Dedifferentiated amniotic fluid mesenchymal stem cell (primary cell): Measurements from ENCODE around the gene TRIM65.
"Not testable (repeated sequence)": the region's sequence is repeated elsewhere in the genome, so short reads cannot be mapped to it uniquely, and the experiment has no call there.

Experiments
- DNase-seq: peaks from one replicate; pipeline ENCODE4 v3.0.0-alpha.2; 2016; ENCODE audit errors: extremely low spot score

Gene TRIM65

DNA sequence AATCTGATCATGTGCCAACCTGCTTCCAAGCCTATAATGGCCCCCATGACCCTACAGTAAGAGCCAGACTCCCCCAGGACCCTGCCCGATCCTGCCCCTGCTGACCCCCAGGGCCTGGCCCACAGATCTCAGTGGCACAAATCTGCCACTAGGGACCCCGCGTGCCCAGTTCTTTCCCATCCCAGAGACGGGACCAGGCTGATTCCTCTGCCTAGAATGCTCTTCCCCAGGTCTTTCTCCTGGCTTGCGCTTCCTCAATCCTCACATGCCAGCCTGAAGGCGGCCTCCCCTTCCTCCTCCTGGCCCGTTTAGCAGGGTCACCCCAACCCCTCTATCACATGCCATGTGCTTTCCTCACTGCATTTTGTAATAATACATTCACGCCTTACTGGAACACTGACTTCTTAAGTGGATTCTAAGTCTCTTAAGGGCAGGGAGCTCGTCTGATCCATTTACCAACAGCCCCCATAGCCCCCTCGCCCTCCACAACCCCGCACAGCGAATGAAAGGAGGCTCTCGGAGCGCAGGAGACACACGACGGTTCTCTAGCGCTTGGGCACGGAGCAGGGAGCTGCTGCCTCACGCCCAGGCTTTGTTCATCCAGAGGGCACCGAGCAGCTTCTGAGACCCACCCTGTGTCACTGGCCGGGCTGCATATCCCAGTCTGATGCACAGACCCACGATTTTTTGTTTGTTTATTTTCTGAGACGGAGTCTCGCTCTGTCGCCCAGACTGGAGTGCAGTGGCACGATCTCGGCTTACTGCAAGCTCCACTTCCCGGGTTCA is 1.2 kb downstream of the TRIM65 start:
- no peak for DNase-seq

DNA sequence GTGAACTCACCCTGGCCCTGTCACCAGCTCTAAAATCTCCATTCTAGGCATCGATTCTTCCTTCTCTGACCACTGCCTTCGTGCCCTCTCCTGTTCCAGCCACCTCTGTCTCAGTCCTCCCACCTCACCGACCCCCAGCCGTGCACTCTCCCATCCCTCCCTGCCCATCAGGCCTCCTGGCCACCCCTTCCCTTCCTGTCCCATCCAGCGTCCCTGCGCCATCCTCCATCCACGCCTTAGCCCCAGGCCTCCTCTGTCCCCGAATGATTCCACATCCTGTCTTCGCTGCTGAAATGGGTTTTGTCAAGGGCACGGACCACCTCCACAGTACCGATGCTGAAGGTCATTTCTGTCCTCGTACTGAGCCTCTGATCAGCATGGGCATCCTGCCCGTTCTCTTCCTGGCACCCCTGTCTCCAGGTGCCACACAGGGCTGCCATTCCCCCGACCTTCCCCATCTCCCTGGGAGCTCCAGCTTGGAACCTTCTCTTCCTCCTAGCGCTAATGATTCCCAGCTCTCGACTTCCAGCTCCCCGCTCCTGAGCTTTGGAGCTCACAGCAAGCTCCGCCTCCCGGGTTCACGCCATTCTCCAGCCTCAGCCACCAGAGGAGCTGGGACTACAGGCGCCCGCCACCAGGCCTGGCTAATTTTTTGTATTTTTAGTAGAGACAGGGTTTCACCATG is 2.6 kb downstream of the TRIM65 start:
- no peak for DNase-seq

DNA sequence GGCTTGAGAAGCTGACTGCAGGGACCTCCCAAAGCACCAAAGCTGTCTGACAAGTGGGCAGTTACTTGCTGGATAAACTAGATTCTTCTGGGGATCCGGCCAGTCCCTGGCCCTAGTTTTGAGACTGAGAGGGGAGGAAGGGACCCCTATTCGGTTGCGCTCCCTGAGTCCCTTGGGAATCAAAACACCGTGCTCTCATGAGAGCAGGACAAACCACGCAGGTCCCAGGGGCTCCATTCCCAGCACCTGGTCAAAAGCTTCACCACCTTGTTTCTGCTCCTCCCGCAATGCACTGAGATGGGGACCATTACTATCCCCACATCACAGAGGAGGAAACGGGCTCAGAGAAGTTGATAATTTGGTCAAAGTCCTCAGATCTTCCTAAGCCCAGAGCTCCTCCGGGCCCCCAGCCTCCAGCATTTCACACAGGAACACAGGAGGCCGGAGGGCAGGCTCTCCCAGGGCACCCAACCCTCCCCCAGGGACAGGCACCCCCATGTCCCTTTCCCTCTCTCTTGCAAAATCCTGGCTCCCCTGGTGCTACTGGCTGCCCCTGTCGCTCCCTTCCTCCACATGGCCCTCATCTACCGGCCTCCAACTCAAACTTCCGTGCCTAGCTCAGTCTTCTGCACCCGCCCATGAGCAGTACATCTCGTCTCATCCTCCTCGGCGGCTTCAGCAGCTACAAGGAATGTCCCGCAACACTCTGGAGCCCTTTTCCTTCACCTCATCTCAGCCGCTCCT is 3.3 kb downstream of the TRIM65 start:
- no peak for DNase-seq

DNA sequence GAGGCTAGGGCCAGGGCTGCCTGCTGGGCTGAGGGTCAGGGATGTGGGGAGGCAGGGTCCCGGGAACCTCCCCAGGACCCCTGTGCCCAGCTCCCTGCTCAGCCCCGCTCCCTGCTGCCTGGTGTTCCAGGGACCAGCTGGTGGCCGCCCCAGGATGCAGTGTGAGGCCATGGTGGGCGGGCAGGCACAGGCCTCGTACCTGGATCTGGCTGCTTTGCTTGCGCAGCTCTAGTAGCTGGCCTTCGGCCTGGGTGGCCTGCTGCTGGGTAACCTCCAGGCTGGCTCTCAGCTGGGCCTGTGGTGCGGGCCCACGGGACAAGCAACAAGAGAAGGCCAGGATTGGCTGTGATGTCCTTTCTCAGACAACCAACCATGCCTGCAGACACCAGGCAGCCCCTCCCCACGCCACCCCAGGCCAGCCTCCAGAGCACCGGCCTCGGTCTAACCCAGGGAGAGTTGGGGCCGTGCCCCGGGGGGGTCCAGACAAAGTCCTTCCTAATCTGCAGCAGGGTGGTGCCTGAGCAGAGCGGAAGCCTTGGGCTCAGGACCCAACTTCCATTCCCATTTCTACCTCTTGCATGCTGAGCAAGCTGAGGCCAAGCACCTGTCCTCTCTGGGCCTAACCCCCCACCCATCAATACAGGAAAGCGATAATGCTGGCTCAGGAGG is 4.1 kb downstream of the TRIM65 start:
- DNase-seq = no peak

DNA sequence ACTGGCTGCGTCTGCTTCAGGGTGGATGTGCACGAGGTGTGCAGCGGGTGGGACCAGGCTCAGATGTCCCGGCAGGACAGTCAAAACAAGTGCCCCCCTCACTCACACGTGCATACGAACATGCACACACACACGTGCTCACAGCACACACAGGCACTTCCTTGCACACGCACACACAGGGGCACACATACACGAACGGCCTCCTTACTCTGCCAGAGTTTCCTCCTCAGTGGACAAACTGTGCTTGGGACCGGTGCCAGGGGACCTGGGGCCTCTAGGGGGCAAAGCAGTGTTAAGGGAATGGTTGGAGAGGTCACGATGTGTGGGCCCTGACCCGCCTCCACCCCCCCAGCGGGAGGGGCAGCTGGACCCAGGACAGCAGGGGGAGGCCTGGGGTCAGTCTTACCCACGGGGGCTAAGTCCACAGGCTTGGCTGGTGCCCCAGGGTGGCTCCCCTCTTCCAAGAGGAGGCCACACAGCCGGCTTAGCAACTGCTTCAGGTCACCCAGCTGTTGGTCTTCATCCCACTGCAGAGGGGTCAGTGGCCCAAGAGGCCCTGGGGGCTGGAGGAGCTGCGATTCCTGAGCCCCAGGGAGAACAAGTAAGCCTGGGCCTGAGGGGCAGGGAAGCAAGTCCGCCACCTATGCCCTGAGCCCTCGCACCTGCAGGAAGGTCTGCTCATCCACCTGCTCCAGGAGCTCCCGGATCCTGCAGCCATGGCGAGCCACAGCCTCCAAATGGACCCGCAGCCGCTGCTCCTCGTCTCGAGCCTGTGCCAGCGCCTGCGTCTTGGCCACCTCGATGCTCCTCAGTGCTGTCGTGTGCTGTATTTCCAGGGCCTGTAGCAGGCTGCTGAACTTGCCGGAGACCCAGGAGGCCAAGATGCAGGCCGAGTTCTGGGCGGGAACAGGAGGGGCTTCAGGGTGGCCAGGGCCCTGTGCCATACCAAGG is 4.9 kb downstream of the TRIM65 start:
- DNase-seq = no peak

DNA sequence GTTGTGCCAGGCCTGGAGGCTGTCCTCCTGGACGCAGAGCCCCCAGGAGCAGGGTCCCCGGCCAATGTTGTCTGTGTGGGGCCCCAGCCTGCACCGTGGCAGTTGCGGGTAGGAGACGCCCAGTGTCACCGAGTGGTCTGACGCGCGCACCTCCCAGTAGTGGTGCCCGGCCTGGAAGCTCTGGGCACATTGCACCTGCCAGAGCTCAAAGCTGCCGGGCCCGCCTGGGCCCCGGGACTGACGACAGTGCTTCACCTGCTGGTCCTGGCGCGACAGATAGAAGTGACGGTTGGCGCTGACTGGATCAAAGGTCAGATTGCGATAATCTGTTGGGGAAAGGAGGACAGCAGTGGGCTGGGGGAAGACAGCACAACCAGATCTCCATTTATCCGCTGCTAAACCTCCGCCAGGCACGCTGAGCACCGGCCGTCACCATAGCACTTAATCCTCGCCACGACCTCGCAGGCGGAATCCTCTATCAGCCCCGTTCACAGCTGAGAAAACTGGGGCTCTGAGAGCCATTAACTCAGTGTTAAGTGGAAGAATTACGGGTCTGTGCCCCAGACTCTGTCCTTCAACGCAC is 5.6 kb downstream of the TRIM65 start:
- DNase-seq = no peak

DNA sequence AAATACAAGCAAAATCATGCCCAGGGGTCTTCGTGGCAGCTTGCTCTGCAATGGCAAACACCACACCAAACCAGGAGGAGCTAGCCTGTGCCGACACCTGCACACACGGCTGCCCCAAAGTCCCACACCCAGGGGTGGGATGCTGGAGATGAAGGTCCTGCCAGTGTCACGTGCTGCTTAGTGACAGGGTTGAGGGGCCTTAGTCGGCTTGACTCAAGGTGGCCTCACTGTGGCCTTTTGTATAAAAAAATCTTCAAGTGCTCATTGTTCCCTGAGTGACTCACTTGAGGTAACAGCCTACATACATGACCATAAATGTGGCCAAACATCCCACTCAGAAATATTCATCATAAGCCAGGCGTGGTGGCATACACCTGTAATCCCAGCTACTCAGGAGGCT is 7.3 kb downstream of the TRIM65 start:
- DNase-seq = no peak

DNA sequence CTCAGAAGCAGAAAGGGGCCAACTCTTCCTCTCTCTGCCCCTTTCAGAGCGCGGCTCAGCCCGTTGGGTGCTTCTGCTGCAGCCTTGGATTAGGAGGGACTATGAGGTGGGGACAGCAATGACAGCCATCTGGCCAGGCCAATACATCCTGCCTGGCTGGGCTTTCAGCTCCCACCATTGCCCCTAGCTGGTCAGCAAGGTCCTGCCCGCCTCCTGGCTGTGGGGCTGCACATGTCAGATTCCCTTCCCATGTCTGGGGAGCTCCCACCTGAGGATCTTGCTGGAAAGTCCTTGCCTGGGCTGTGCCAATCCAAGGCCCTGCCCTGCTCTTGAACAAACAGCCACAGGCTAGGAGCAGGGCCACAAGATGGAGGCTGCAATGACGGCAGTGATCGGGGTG is 8.3 kb downstream of the TRIM65 start:
- no peak for DNase-seq

DNA sequence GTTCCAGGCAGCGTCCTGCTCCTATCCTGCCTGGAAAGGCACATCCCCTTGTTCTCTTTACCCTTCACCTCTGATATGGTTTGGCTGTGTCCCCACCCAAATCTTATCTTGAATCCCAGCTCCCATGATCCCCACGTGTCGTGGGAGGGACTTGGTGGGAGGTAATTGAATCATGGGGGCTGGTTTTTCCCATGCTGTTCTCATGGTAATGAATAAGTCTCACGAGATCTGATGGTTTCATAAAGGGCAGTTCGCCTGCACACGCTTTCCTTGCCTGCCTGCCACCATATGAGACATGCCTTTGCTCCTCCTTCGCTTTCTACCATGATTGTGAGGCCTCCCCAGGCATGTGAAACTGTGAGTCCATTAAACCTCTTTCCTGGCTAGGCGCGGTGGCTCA is 10.9 kb downstream of the TRIM65 start:
- DNase-seq = not testable (repeated sequence)

DNA sequence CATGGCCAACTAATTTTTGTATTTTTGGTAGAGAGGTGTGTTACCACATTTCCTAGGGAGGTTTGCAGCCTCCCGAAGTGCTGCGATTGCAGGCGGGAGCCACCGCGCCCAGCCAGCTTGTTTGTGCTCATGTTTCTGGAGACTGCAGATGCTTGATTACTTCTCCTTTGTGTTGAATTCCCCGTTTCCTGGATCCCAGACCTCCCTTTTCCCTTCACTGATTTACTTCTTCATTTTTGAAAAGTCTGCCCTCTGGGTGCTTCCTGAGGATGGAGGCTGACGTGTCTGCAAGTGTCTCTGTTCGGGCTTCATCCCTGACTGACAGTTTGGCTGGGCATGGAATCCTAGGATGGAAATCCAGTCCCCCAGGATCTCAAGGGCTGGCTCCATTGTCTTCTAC is 11.3 kb downstream of the TRIM65 start:
- DNase-seq = no peak

DNA sequence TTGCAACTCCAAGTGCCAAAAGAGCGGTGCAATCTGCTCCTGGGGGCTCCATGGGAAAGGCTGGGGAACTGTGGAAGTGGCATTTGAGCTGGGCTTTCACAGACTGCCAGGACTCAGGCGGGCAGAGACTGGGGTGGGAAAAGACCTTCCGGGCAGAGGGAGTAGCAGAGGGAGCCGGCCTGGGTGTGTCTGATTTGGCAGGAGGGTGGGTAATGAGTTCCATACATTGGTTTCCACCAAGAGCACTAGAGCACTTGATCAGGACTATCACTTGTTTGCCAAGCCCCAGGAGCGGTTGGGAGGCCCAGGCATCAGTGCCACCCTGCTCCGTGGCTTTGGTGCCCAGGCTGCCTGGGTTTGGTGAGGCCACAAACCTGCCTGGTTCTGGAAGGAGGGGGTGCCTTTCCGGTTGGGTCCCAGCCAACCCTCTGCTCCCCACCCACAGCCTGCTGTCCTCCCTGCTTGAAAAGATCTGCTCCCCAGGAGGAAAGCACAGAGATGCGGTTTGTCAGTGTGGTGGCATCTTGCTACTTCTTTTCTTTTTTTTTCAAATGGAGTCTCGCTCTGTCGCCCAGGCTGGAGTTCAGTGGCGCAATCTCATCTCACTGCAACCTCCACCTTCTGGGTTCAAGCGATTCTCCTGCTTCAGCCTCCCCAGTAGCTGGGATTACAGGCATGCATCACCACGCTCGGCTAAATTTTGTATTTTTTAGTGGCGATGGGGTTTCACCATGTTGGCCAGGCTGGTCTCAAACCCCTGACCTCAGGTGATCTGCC is 14.9 kb downstream of the TRIM65 start:
- no peak for DNase-seq

DNA sequence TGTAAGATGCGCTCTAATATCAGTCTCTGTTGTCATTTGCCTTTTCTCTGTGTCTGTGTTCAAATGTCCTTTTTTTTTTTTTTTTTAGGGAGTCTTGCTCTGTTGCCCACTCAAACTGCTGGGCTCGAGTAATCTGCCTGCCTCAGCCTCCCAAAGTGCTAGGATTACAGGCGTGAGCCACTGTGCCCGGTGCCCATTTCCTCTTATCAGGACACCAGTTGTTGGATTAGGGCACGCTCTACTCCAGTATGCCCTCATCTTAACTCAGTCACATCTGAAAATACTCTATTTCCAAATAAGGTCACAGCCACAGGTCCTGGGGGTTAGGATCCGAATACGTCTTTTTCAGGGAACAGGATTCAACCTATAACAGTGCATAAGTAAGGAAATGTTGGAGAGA is 16.5 kb downstream of the TRIM65 start:
- no peak for DNase-seq

DNA sequence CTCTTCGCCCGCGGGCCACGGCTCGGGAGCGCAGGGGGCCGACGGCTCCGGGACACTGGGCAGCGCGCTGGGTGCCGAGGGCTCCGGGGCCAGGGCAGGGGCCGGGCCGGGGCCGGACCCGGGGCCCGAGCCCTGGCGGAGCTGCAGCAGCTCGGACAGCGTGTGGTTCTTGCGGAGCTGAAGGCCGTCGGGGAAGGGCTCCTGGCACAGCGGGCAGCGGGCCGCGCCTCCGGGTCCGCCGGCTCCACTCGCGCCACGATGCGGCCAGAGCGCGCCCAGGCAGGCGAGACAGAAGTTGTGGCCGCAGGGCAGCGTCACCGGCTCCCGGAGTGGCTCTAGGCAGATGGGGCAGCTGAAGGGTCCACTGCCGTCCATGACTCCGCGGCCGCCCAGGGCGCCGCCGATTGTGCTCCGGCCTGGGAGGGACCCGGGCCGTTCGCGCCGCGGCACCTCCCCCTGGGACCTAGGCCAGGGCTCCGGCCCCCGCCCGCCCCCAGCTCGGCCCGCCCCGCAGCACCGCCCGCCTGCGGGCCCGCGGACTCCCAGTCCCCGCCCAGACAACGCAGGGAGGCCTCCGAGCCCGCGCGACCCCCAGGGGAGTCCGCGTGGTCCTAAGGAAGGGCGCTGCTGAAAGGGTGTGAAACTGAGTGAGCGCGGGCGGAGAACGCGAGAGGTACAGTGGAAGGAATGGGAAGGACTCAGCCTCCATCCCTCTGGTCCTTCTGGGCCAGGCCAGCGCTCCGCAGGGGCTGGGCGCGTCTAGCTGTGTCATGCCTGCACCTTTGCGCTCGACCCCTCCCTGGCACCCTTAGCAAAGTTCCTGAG is 18.4 kb downstream of the TRIM65 start, which contains the start of gene TRIM47:
TSS of gene TRIM47 (minus strand) at position 408 of the 825 bp plus-strand sequence. CDS start at position 375, 33 bp downstream.
- DNase-seq = no peak

DNA sequence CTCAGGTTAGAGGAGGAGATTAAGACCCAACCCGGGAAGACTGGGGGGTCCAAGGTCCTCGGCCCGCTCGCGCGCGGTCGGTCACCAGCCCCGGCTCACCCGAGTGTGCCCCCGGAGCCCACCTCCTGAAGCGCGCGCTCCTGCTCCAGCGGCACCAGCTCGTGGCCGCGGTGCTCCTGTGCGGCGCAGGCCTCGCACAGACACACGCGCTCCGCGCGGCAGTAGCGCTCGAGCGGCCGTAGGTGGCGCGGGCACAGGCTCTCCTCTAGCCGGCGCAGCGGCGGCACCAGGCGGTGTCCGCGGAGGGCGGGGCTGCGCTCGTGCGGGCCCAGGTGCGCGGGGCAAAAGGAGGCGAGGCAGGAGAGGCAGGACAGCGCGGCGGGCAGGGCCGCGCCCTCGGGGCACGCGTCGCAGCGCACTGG is 19.0 kb downstream of the TRIM65 start:
- DNase-seq = no peak

DNA sequence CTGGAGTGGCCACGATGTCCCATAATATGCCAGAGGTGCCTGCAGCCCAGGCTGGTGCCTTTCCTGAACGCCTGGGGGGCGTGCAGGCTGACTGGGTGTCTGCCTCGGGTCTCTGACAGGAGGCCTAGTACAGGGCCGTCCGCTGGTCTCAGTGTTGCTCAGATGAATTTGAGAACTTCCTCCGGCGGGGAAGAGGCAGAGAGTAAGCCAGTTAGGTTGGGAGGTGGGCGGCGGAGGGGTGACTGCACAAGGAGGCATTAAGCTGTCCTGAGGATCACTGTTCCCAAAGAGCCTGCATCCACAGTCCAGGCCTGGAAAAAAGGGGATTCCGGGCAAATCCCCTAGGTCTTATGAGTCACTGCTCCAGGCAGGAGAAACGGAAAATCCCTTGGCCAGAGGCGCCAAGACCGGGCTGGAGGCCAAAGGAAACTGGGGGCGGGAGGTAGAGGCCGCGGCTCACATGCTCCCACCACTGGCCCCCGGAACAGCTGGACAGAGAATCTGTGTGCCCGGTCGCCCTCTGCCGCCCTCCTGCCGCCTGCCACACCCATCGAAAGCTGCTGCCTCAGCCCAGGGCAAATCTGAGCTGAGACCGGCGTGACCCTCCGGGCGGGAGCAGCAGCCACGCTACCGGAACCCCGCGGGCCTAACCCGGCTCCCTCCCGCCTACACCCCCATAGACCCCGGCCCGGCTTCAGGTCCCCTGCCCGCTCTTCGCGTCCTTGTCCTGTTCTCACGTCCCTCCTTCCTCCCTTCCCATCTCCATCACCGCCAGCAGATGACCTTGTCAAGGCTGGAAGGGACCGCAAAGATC is 19.6 kb downstream of the TRIM65 start:
- peak; percentile 94 for DNase-seq

DNA sequence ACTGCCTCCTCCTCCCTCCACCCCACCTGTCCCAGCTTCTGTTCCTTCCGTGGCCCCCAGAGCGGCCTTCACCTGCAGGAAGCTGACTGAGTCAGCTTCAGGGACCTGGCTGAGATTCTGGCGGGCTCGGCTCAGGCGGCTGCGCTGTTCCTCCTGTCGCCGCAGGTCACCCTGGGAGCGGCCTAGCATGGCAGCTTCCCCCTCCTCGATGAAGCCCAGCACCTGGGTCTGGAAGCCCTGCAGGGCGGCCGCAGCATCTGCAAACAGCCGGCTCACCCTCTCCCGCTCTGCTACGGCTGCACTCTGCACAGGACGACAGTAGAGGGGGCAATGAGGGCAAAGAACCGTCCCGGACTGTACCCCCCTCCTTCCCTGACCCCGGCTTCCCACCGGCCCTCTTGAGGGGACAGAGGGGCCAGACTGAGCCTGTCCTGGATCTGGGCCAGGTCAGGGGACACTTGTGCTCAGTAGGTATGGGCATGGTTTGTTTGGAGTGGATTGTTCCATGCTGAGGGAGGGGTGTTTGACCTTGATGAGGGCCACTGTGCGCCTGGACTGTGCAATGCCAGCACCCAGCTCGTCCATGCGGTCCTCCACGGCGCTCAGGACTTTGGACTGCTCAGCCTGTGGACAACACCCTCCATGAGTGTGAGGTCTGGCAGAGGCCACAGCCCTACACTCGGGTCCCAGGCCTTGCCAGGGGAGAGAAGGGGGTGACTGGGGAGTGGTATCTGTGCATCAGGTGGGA is 20.4 kb downstream of the TRIM65 start:
- DNase-seq = no peak

DNA sequence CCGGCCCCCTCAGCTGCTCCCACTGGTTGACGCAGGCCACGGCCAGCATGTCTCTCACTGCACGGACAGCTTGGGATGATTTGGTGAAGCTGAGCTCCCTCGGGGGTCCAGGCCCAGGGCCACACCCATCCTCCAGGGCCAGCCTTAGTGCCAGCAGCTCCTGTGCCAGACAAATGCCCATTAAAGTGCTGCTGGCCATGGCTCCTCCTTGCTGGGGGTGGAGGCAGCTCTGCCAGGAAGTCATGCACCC is 20.9 kb downstream of the TRIM65 start:
- DNase-seq = no peak
